Measurements from ENCODE around the gene YPEL3. TPM values are rescaled to one million over a fixed set of nuclear protein-coding genes. Genes with fewer than 3 reads are reported as not detected.

The YPEL3 gene
- total RNA-seq, 2 donors from 2014 or later, result 69.2 to 105 TPM

DNA sequence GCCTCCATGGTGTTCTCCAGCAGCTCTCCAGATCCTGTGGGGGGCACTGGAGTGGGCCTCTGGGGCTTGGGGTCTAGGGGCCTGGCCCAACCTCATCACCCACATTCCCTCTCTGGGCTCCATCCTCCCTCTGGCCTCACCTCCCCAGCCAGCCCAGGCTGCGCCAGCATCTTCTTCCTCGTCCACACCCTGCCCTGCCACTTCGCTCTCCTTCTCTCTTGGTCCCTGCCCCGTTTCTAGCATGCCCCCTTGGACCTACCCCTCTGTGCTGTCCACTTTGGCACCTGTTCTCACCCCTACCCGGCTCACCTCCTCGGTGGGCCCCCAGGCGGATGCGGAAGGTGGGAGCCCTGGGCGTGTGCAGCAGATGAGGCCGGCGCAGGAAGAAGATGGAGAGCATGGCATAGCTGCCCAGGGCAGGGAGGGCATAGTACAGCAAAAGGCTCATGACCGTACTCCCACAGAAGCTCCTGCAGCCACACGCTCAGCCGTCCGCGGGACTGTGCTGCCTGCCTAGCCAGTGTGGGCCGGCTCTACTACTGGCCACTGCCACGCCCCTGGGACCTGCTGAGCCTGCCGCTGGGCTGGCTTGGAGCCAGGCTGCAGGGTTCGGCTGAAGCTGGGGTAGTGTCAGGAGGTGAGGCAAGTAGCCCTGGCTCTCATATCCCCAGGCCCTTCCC is 17.2 kb upstream of the YPEL3 start, which contains the start of gene GDPD3:
Gene GDPD3, minus strand, starts transcription at position 507 of the 680 bp plus-strand sequence. Its CDS starts 59 bp downstream, at position 448.
- Histone ChIP-seq H3K36me3 (peaks cover 55% of the 10 kb centered on the region), H3K27ac (no peak within 1 kb of the TSS)

DNA sequence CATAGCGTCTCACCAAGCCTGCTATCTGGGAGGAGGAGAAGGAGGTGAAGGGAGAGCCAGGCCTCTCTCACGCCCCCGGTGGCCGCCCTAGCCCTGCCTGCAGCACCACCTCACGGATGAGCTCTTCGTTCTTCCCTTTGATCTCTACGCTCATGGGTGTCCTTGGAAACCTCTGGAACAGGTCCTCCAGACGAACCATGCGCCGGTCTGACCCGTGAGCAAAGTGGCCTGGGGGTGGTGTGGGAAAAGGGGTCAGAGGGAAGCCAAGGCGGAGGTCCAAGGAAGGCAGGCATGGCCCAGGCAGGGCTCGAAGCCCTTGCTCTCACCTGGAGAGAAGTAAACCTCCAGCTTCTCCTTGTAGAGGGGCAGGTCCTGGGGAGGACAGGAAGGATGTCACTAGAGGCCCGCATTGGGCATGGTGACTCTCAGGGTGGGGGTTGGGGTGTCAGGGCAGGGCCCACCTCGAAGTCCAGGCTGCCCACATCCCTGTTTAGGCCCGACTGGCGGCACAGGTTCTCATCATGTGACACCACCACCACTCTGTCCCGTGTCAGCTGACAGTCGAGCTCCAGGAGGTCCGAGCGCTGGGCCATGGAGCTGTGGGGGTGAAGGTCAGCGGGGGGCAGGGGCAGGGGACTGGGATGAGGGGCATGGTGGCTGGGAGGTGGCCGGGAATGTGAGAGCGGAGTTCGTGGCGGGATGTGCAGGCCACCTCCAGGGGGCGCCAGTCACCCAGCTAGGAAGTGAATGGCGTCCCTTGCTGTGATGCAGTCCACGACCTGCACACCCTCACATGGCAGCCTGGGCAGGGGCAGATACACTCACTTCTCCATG is 16.4 kb upstream of the YPEL3 start:
- ATAC-seq (ENCODE audit: insufficient number of reproducible peaks, low FRiP score, low read depth) (no peak), DNase-seq (ENCODE audit: low spot score) (no peak)
- TF ChIP-seq, protein P1, sequence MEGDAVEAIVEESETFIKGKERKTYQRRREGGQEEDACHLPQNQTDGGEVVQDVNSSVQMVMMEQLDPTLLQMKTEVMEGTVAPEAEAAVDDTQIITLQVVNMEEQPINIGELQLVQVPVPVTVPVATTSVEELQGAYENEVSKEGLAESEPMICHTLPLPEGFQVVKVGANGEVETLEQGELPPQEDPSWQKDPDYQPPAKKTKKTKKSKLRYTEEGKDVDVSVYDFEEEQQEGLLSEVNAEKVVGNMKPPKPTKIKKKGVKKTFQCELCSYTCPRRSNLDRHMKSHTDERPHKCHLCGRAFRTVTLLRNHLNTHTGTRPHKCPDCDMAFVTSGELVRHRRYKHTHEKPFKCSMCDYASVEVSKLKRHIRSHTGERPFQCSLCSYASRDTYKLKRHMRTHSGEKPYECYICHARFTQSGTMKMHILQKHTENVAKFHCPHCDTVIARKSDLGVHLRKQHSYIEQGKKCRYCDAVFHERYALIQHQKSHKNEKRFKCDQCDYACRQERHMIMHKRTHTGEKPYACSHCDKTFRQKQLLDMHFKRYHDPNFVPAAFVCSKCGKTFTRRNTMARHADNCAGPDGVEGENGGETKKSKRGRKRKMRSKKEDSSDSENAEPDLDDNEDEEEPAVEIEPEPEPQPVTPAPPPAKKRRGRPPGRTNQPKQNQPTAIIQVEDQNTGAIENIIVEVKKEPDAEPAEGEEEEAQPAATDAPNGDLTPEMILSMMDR (IDR thresholded peaks at IDR 0.05), result peak; percentile 69
- H3K36me3 ChIP-seq, result peaks cover 51% of the 10 kb centered on the region
- H3K9me3 ChIP-seq, result no peaks in the 10 kb centered on the region
- H3K27ac ChIP-seq, result no peak overlapping the region
- no peaks in the 10 kb centered on the region for H3K27me3 ChIP-seq (replicated peaks; ENCODE audit: insufficient read depth)
- H3K4me3 ChIP-seq, result no peak overlapping the region
- H3K4me1 ChIP-seq (ENCODE audit: control insufficient read depth in 1 of 2, low read depth in 2 of 2), result no peaks in the 10 kb centered on the region

More for the DNA sequence above, 17.2 kb upstream of the YPEL3 start, which contains the start of gene GDPD3:
- TF ChIP-seq, protein P1 (IDR thresholded peaks at IDR 0.05), result no peak
- no peak for ATAC-seq (ENCODE audit: insufficient number of reproducible peaks, low FRiP score, low read depth)
- DNase-seq (ENCODE audit: low spot score), result no peak
- no peaks in the 10 kb centered on the region for H3K9me3 ChIP-seq
- H3K27me3 ChIP-seq (replicated peaks; ENCODE audit: insufficient read depth), result no peaks in the 10 kb centered on the region
- H3K4me3 ChIP-seq, result no peak within 1 kb of the TSS
- H3K4me1 ChIP-seq (ENCODE audit: control insufficient read depth in 1 of 2, low read depth in 2 of 2), result no peaks in the 10 kb centered on the region

DNA sequence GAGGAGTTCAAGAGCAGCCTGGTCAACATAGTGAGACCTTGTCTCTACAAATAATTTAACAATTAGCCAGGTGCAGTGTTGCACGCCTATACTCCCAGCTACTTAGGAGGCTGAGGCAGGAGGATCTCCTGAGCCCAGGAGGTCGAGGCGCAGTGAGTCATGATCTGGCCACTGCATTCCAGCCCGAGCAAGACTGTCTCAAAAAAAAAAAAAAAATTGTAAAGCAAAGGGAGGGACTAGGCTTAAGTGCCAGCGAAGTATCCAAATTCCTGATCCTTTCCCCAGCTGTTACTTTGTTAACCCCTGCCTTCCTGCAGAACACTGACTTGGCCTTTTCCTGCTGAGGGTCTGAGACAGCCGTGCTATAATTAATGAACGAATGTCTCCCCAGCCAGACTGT is 14.6 kb upstream of the YPEL3 start:
- H3K9me3 ChIP-seq, result no peaks in the 10 kb centered on the region
- DNase-seq (ENCODE audit: low spot score) (no peak), ATAC-seq (ENCODE audit: insufficient number of reproducible peaks, low FRiP score, low read depth) (no peak)
- H3K36me3 ChIP-seq, result peaks cover 36% of the 10 kb centered on the region
- H3K27ac ChIP-seq, result no peak overlapping the region
- no peaks in the 10 kb centered on the region for H3K4me1 ChIP-seq (ENCODE audit: control insufficient read depth in 1 of 2, low read depth in 2 of 2)
- TF ChIP-seq, protein P1 (IDR thresholded peaks at IDR 0.05), result no peak
- H3K4me3 ChIP-seq, result no peak overlapping the region
- H3K27me3 ChIP-seq (replicated peaks; ENCODE audit: insufficient read depth), result no peaks in the 10 kb centered on the region

DNA sequence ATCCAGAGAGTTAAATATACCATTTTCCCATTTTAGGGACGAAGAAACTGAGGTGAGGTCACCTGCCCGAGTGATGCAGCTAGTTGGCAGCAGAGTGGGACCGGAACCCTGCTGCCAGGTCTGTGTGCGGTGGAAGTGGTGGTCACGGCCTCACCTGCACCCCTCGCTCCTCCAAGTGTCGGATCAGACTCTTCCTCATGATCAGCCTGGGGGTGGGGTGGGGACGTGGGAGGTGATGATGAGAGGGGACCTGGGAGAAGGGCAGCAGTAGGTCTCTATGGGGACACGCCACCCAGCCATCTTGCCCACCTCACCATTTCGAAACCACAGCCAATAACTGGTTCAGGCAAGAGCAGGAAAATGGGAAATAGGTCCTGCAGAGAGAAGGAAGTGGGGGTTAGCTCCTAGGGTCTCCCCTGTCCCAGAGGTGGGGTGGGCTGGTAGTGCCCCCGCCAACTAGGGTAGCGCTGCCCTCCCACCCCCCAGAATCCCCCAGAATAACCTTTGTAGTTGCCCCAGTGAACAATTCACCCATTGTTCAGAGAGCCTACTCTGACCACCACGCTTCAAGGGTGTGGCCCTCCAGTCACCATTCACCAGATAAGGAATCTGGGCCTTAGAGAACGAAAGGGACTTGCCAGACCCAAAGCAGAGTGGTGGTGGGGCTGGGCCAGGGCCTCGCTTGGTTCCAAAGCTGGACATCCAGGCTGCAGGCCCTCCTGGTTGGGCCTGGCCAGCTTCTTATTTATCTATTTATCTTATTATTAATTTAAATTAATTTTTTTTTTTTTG is 12.2 kb upstream of the YPEL3 start:
- no peaks in the 10 kb centered on the region for H3K4me1 ChIP-seq (ENCODE audit: control insufficient read depth in 1 of 2, low read depth in 2 of 2)
- no peak overlapping the region for H3K27ac ChIP-seq
- TF ChIP-seq, protein P1 (IDR thresholded peaks at IDR 0.05), result no peak
- H3K9me3 ChIP-seq, result no peaks in the 10 kb centered on the region
- no peaks in the 10 kb centered on the region for H3K27me3 ChIP-seq (replicated peaks; ENCODE audit: insufficient read depth)
- ATAC-seq (ENCODE audit: insufficient number of reproducible peaks, low FRiP score, low read depth) (no peak), DNase-seq (ENCODE audit: low spot score) (no peak)
- no peak overlapping the region for H3K4me3 ChIP-seq
- H3K36me3 ChIP-seq, result peaks cover 44% of the 10 kb centered on the region

All from thoracic aorta (tissue), 2 donors.